GM12878 (cell line): ENCODE measurements around the gene HACD3. TPM values are rescaled to one million over a fixed set of nuclear protein-coding genes. Genes with fewer than 3 reads are reported as not detected.

Source experiments
- ATAC-seq: fragments of 200-7000 bp; cut with Tn5 transposase; 3 replicates; pipeline ENCODE4 v1.9.1; 2020; ENCODE audit warnings: mild to moderate bottlenecking, moderate library complexity
- BruUV-seq: library from RNA; stranded (reverse); fragments of 400-500 nt; replicated peaks from 2 replicates; lab custom pipeline; 2021; lab: Mats Ljungman, UMichigan
- CTCF ChIA-PET: fragments of 300-600 bp; sonication (Branson Sonifier 250); formaldehyde crosslinking; extraction: SDS; loops from one replicate; lab custom pipeline; 2021; ENCODE audit warnings: inconsistent platforms; lab: Yijun Ruan, JAX
- POLR2A ChIA-PET: fragments of 350-600 bp; formaldehyde crosslinking; extraction: SDS; loops from one replicate; lab custom pipeline; 2021; ENCODE audit warnings: inconsistent platforms; lab: Charles Lee
- RAD21 ChIA-PET: fragments of 300-600 bp; sonication (Branson Sonifier 250); formaldehyde crosslinking; loops from one replicate; lab custom pipeline; 2023; ENCODE audit warnings: antibody characterized with exemption; ENCODE audit not compliant: unreplicated experiment; lab: Charles Lee
- SMC1A ChIA-PET: fragments of 300-600 bp; sonication (Branson Sonifier 250); formaldehyde crosslinking; loops from one replicate; lab custom pipeline; 2023; ENCODE audit not compliant: unreplicated experiment, uncharacterized antibody; lab: Charles Lee
- DNase-seq: peaks from one replicate; pipeline ENCODE4 v3.0.0-alpha.2; 2011; ENCODE audit warnings: low read depth, low spot score
- FAIRE-seq: peaks from 3 replicates; lab custom pipeline; 2011; peaks lifted over from hg19 to GRCh38; lab: Jason Lieb, UNC
- H2AFZ ChIP-seq: 2 replicates; pipeline ENCODE4 v1.6.0; 2011; ENCODE audit warnings: low read depth, low read length, control low read depth; ENCODE audit not compliant: control insufficient read depth
- H3K27ac ChIP-seq: 2 replicates; pipeline ENCODE4 v1.5.1; 2011; ENCODE audit warnings: control low read depth; ENCODE audit not compliant: control insufficient read depth, insufficient read depth
- H3K27me3 ChIP-seq, 2 experiments: replicated peaks in 1 of 2; 2 replicates each; pipeline versions ENCODE4 v1.6.0 to v1.6.1; 2011; ENCODE audit warnings: low read length in 1 of 2; ENCODE audit not compliant: control insufficient read depth in 2 of 2, insufficient read depth in 2 of 2
- H3K36me3 ChIP-seq, 2 experiments: 2 replicates each; pipeline ENCODE4 v1.5.1; 2011; ENCODE audit warnings: low read length in 1 of 2; ENCODE audit not compliant: control insufficient read depth in 2 of 2, insufficient read depth in 2 of 2
- H3K4me1 ChIP-seq: 2 replicates; pipeline ENCODE4 v1.6.1; 2011; ENCODE audit warnings: mild to moderate bottlenecking, low read length, moderate library complexity, mixed read lengths; ENCODE audit not compliant: control insufficient read depth, insufficient read depth
- H3K4me2 ChIP-seq: 2 replicates; pipeline ENCODE4 v1.6.0; 2011; ENCODE audit warnings: control low read depth; ENCODE audit not compliant: control insufficient read depth, insufficient read depth
- H3K4me3 ChIP-seq: fragments of 200-600 bp; sonication (generic); 2 replicates; pipeline ENCODE4 v1.5.1; 2016
- H3K79me2 ChIP-seq: 2 replicates; pipeline ENCODE4 v1.6.0; 2011; ENCODE audit warnings: low read length; ENCODE audit not compliant: control insufficient read depth, insufficient read depth
- H3K9ac ChIP-seq: 2 replicates; pipeline ENCODE4 v1.8.0; 2011; ENCODE audit warnings: low read length, control low read depth, mixed read lengths; ENCODE audit not compliant: control insufficient read depth, insufficient read depth
- H3K9me3 ChIP-seq: replicated peaks from 3 replicates; pipeline ENCODE4 v1.5.1; 2011; ENCODE audit warnings: mild to moderate bottlenecking, low read length; ENCODE audit not compliant: control insufficient read depth, insufficient read depth
- H4K20me1 ChIP-seq: 2 replicates; pipeline ENCODE4 v1.6.0; 2011; ENCODE audit not compliant: control insufficient read depth, insufficient read depth
- BCL3 ChIP-seq: IDR thresholded peaks from 2 replicates; pipeline ENCODE4 v1.6.1; 2011; ENCODE audit warnings: borderline replicate concordance, low read depth, mild to moderate bottlenecking, moderate library complexity, low read length; ENCODE audit not compliant: insufficient read depth, poor library complexity, severe bottlenecking
- BHLHE40 ChIP-seq, 2 experiments: fragments of 450-650 bp in 1 of 2; IDR thresholded peaks; 2 replicates each; pipeline ENCODE4 v1.6.1; 2011 to 2017; ENCODE audit warnings: low read depth in 2 of 2, borderline replicate concordance in 1 of 2, improper control_type of control experiment in 1 of 2, low read length in 1 of 2, mild to moderate bottlenecking in 1 of 2
- CBX5 ChIP-seq: sonication (generic); IDR thresholded peaks from 2 replicates; pipeline ENCODE4 v1.6.1; 2016; ENCODE audit warnings: low read depth, moderate library complexity, mild to moderate bottlenecking, inconsistent platforms
- CUX1 ChIP-seq: IDR thresholded peaks from 2 replicates; pipeline ENCODE4 v1.6.1; 2012; ENCODE audit warnings: improper control_type of control experiment, low read depth, low read length; ENCODE audit not compliant: insufficient replicate concordance
- KDM1A ChIP-seq: fragments of 200-600 bp; sonication (generic); IDR thresholded peaks from 2 replicates; pipeline ENCODE4 v1.6.1; 2016; ENCODE audit warnings: borderline replicate concordance
- LARP7 ChIP-seq: fragments of 450-650 bp; IDR thresholded peaks from 2 replicates; pipeline ENCODE4 v1.6.1; 2017; ENCODE audit warnings: mild to moderate bottlenecking
- NFXL1 ChIP-seq: fragments of 450-650 bp; IDR thresholded peaks from 2 replicates; pipeline ENCODE4 v1.6.1; 2017; ENCODE audit warnings: antibody characterized with exemption, mild to moderate bottlenecking, borderline replicate concordance
- PAX5 ChIP-seq: IDR thresholded peaks from 2 replicates; pipeline ENCODE4 v1.6.1; 2011; ENCODE audit warnings: low read depth, low read length, borderline replicate concordance
- RBBP5 ChIP-seq: fragments of 200-600 bp; sonication (generic); conservative IDR thresholded peaks from 2 replicates; pipeline ENCODE4 v1.6.1; 2016
- RFX5 ChIP-seq: IDR thresholded peaks from 2 replicates; pipeline ENCODE4 v1.6.1; 2011; ENCODE audit warnings: low read depth, low read length, improper control_type of control experiment
- SP1 ChIP-seq: IDR thresholded peaks from one replicate; pipeline ENCODE4 v1.6.1; 2011; ENCODE audit warnings: low read depth, low read length
- SUPT20H ChIP-seq: IDR thresholded peaks from 2 replicates; pipeline ENCODE4 v1.6.1; 2011; ENCODE audit warnings: low read depth, mild to moderate bottlenecking, low read length, moderate library complexity, borderline replicate concordance; ENCODE audit not compliant: control insufficient read depth
- TCF7 ChIP-seq: IDR thresholded peaks from 2 replicates; pipeline ENCODE4 v1.6.1; 2014; ENCODE audit warnings: antibody characterized with exemption, borderline replicate concordance
- WRNIP1 ChIP-seq: IDR thresholded peaks from 2 replicates; pipeline ENCODE4 v1.6.1; 2011; ENCODE audit warnings: low read depth, low read length, improper control_type of control experiment, borderline replicate concordance
- WGBS: methylation state at CpG from one replicate; pipeline ENCODE4 v1.1.6; 2016; ENCODE audit warnings: low lambda C conversion rate; ENCODE audit not compliant: insufficient replicate concordance, insufficient coverage; ENCODE audit errors: missing lambda C conversion rate; 5-methylcytosine and 5-hydroxymethylcytosine counted together
- in situ Hi-C: fragments of 300-500 bp; cut with MboI; formaldehyde crosslinking; loops from 9 replicates; pipeline ENCODE4 v1.14.3; 2018; ENCODE audit warnings: mixed read lengths
- intact Hi-C: fragments of 100-400 bp; cut with micrococcal nuclease; formaldehyde crosslinking; loops from one replicate; pipeline ENCODE4 v1.14.2; 2022; ENCODE audit not compliant: unreplicated experiment
- polyA plus RNA-seq, 11 experiments: library from polyadenylated mRNA; depleted of rRNA in 4 of 11; unstranded in 6 of 11; stranded (reverse) in 5 of 11; fragments of >200 nt; fragmentation: Nextera tagmentation in 4 of 11; fragmentation: Illumina TruSeq in 1 of 11; extraction: Ambion mirVana in 4 of 11; extraction: Trizol in 1 of 11; gene quantifications; 1 replicate in 1 of 11; 2 replicates in 10 of 11; pipeline versions ENCODE4 v1.2.1 to v1.2.3, GENCODE V29; 2011 to 2016; ENCODE audit warnings: inconsistent platforms in 2 of 11, missing spikeins in 2 of 11, low read depth in 1 of 11
- total RNA-seq, 4 experiments: library from RNA; depleted of rRNA in 3 of 4; stranded (reverse); fragments of >200 nt in 3 of 4; fragmentation: Illumina TruSeq in 1 of 4; extraction: Trizol in 1 of 4; gene quantifications; 2 replicates each; pipeline versions ENCODE4 v1.2.1 to v1.2.3, GENCODE V29; 2013 to 2021

Gene HACD3
- total and polyA plus RNA-seq, 10 of the 15 experiments (the other 5 are each of a cell fraction or from before 2014, with no cell fraction given), result 25.9 to 75.8 (median 48.3) TPM

- H4K20me1 ChIP-seq, result no peaks in the 10 kb centered on the region
- no TSS peak for BruUV-seq
- ChIA-PET CTCF (interaction anchor here (0.6 to 1.5 kb wide), 14 partner anchors 8 to 1355 kb away, joined by 3 to 6 read pairs (median 4); partner anchors contain the start of genes HACD3, INTS14 and PPIB), SMC1A (interaction anchor here (0.8 to 1.1 kb wide), 4 partner anchors 10 to 69 kb away, joined by 3 to 4 read pairs (median 4); no protein-coding TSS in a partner anchor), POLR2A (interaction anchor here (0.6 to 1.7 kb wide), 14 partner anchors 8 to 1943 kb away, joined by 3 to 13 read pairs (median 4); partner anchors contain the start of gene HACD3), RAD21 (interaction anchor here (0.6 kb wide), 4 partner anchors 29 to 783 kb away, joined by 3 to 4 read pairs (median 3); no protein-coding TSS in a partner anchor)
- H3K4me3 ChIP-seq, result peak within 1 kb of the TSS; percentile 88
- peak within 1 kb of the TSS; percentile 90 for H3K27ac ChIP-seq
- H3K4me1 ChIP-seq, result peaks cover 3% of the 10 kb centered on the region
- 1% methylated on average over 73 of the region's 75 CpGs for WGBS
- H3K9ac ChIP-seq, result peak within 1 kb of the TSS; percentile 100
- FAIRE-seq (peak; percentile 92), ATAC-seq (peak; percentile 96), DNase-seq (peak; percentile 69)
- peaks cover 34% of the 10 kb centered on the region for H3K79me2 ChIP-seq
- peaks cover 0 to 8% of the 10 kb centered on the region in 2 experiments; a peak in 2 of 4 replicates for H3K36me3 ChIP-seq
- in situ Hi-C loops, result no loop called here
- peak within 1 kb of the TSS; percentile 99 for H3K4me2 ChIP-seq
- no peaks in the 10 kb centered on the region for H3K27me3 ChIP-seq
- no peaks in the 10 kb centered on the region for H3K9me3 ChIP-seq
- intact Hi-C loops, result no loop called here
- peak within 1 kb of the TSS; percentile 96 for H2AFZ ChIP-seq
- 0 out of 2 replicates have a peak, but pooled peaks have one; percentile 22 for TF ChIP-seq RFX5
- peak; percentile 40 for TF ChIP-seq SP1
- TF ChIP-seq RBBP5, result peak; percentile 99
- TF ChIP-seq BHLHE40 (IDR thresholded peaks at IDR 0.05; ENCODE audit: borderline replicate concordance in 1 of 2, low read depth in 2 of 2, low read length in 1 of 2), result peak; percentile 36 to 70; a peak in 2 of 4 replicates
- TF ChIP-seq CBX5, result peak; percentile 78; the same call in 1 of the 2 replicates
- no peak for TF ChIP-seq CUX1
- no peak for TF ChIP-seq NFXL1
- peak; percentile 89; the same call in 1 of the 2 replicates for TF ChIP-seq WRNIP1
- TF ChIP-seq TCF7, result no peak
- no peak for TF ChIP-seq BCL3
- no peak for TF ChIP-seq SUPT20H
- TF ChIP-seq PAX5, result 0 out of 2 replicates have a peak, but pooled peaks have one; percentile 6
- TF ChIP-seq KDM1A, result no peak
- TF ChIP-seq LARP7, result peak; percentile 95; the same call in 1 of the 2 replicates
Observed at GRCh38 chr15:65516997-65517865, 13.0 kb upstream of the HACD3 start, which contains the start of gene DPP8. DPP8 (minus strand) TSS chr15:65517689; CDS start chr15:65512553, 5,136 bp downstream.
